Kidney (tissue), 14 donors: ENCODE measurements around the gene TRIP6. TPM values are rescaled to one million over a fixed set of nuclear protein-coding genes. Genes with fewer than 3 reads are reported as not detected.

Source experiments
- DNase-seq, 5 donors: peaks; one replicate each; pipeline ENCODE4 v3.0.0-alpha.2; 2013 to 2020
- FAIRE-seq: peaks from 2 replicates; lab custom pipeline; 2012; peaks lifted over from hg19 to GRCh38; lab: Jason Lieb, UNC
- H3K27ac ChIP-seq, 2 donors: one replicate each; pipeline ENCODE4 v1.7.0; 2013; ENCODE audit warnings: low read depth in 2 of 2, low read length in 2 of 2, inconsistent platforms in 1 of 2
- H3K27me3 ChIP-seq: one replicate; pipeline ENCODE4 v1.7.1; 2013; ENCODE audit warnings: low read length, inconsistent platforms; ENCODE audit not compliant: control insufficient read depth, insufficient read depth
- H3K36me3 ChIP-seq, 3 donors: one replicate each; pipeline versions ENCODE4 v1.7.0 to v1.7.1; 2013; ENCODE audit warnings: low read length in 3 of 3, control low read depth in 1 of 3, inconsistent platforms in 1 of 3; ENCODE audit not compliant: insufficient read depth in 3 of 3, control insufficient read depth in 2 of 3
- H3K4me1 ChIP-seq, 3 donors: one replicate each; pipeline versions ENCODE4 v1.7.0 to v1.7.1; 2013; ENCODE audit warnings: low read length in 3 of 3, inconsistent platforms in 1 of 3, low read depth in 1 of 3; ENCODE audit not compliant: control insufficient read depth in 2 of 3, insufficient read depth in 2 of 3
- H3K4me3 ChIP-seq, 3 donors: one replicate each; pipeline versions ENCODE4 v1.7.0 to v1.8.1; 2013; ENCODE audit warnings: low read length in 3 of 3, control low read depth in 1 of 3, inconsistent platforms in 1 of 3
- H3K9ac ChIP-seq, 3 donors: one replicate each; pipeline versions ENCODE4 v1.7.0 to v1.7.1; 2013; ENCODE audit warnings: low read length in 3 of 3, control low read depth in 1 of 3, inconsistent platforms in 1 of 3
- H3K9me3 ChIP-seq, 3 donors: one replicate each; pipeline versions ENCODE4 v1.7.0 to v1.7.1; 2013; ENCODE audit warnings: low read length in 3 of 3, control low read depth in 1 of 3, inconsistent platforms in 1 of 3; ENCODE audit not compliant: control insufficient read depth in 2 of 3, insufficient read depth in 1 of 3
- CTCF ChIP-seq: IDR thresholded peaks from 3 replicates; pipeline ENCODE4 v1.5.1; 2012; ENCODE audit warnings: mild to moderate bottlenecking, moderate library complexity, borderline replicate concordance; ENCODE audit not compliant: insufficient read depth; ENCODE audit errors: extremely low read depth
- intact Hi-C: fragments of 100-400 bp; cut with DNase I; formaldehyde crosslinking; loops from one replicate; pipeline ENCODE4 v1.11.1; 2022
- polyA plus RNA-seq: library from polyadenylated mRNA; stranded (reverse); fragments of 350-450 nt; fragmentation: Illumina TruSeq; extraction: RNeasy Lipid Tissue Mini Kit (QIAGEN cat#74804); gene quantifications from one replicate; pipeline ENCODE4 v1.2.3, GENCODE V29; 2014; ENCODE audit warnings: low read depth, low replicate concordance; ENCODE audit not compliant: insufficient read depth
- total RNA-seq: library from RNA; stranded (reverse); fragmentation: NEBNext Ultra II Directional; extraction: Animal tissue kit (Norgen Biotek cat#: 25700); gene quantifications from one replicate; pipeline ENCODE4 v1.2.1, GENCODE V29; 2021
- donor health status: control.
- donor health status: control.
- donor health status: control.
- donor health status: control.
- donor health status: control.
- donor health status: DM: yes; HTN: yes; CAD: no.
- donor health status: Normal renal cell carcinoma (clear cell type).

TRIP6 gene
- total and polyA plus RNA-seq, 2 donors from 2014 or later: 74.4 to 92.6 TPM

- Histone ChIP-seq H3K4me1 (peaks cover 0 to 21% (median 4%) of the 10 kb centered on the region in 3 donors), H3K9ac (no peak overlapping the region), H3K36me3 (peaks cover 4 to 11% (median 4%) of the 10 kb centered on the region in 3 donors), H3K27ac (no peak overlapping the region), H3K27me3 (peaks cover 5% of the 10 kb centered on the region), H3K4me3 (no peak overlapping the region), H3K9me3 (no peaks in the 10 kb centered on the region)
- peak in 2 of 5 donors; percentile 62 to 77 for DNase-seq
- no peak for TF ChIP-seq CTCF
- intact Hi-C loops: no loop called here
- FAIRE-seq: no peak
These were observed 25.5 kb downstream of the TRIP6 start for GRCh38 chr7:100892364-100893317.

DNA sequence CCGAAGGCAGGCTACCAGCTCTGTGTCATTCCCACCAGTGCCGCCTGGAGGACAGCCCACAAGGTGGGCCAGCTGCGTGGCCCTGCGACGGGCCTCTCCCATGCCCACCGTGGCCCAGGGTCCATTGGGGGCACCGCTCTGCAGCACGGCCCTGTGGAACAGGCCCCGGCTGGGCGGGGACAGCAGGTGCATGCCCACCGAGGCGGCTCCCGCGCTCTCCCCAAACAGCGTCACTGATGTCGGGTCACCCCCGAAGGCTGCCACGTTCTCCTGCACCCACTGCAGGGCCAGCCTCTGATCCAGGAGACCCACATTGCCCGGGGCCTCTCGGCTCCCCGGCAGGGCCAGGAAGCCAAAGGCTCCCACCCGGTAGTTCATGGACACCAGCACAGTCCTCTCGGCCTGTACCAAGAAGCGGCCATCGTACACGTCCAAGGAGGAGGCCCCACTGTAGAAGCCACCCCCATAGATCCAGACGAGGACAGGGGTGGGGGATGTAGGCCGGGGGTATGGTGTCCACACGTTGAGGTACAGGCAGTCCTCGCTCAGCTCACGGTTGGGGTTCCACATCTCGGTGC, 26.2 kb downstream of the TRIP6 start:
- intact Hi-C loops: no loop called here
- Histone ChIP-seq H3K9ac (no peak overlapping the region), H3K4me1 (peaks cover 0 to 17% (median 0%) of the 10 kb centered on the region in 3 donors), H3K27ac (no peak overlapping the region), H3K27me3 (peaks cover 5% of the 10 kb centered on the region), H3K4me3 (no peak overlapping the region), H3K36me3 (peaks cover under 1 to 4% (median 2%) of the 10 kb centered on the region in 3 donors), H3K9me3 (no peaks in the 10 kb centered on the region)
- TF ChIP-seq CTCF: no peak
- no peak for FAIRE-seq
- DNase-seq: no peak

GRCh38 chr7:100893910-100894721, 26.9 kb downstream of the TRIP6 start:
- peaks cover 0 to 11% (median 0%) of the 10 kb centered on the region in 3 donors for H3K4me1 ChIP-seq
- H3K4me3 ChIP-seq: no peak overlapping the region
- peaks cover 5% of the 10 kb centered on the region for H3K27me3 ChIP-seq
- no peak for FAIRE-seq
- no peak overlapping the region for H3K9ac ChIP-seq
- DNase-seq: peak in 1 of 5 donors; percentile 17
- no peak overlapping the region for H3K27ac ChIP-seq
- H3K36me3 ChIP-seq: no peaks in the 10 kb centered on the region
- intact Hi-C loops: no loop called here
- TF ChIP-seq CTCF: no peak
- H3K9me3 ChIP-seq: no peaks in the 10 kb centered on the region
